ENCODE data around the gene LIPG. TPM values are rescaled to one million over a fixed set of nuclear protein-coding genes. Genes with fewer than 3 reads are reported as not detected.

Gene LIPG
- total RNA-seq, 1 experiment from 2014 or later, result 6.1 TPM

- no peak overlapping the region for H2BK5ac ChIP-seq (ENCODE audit: insufficient read length, low read length)
- H2AFZ ChIP-seq (ENCODE audit: low read length), result no peak overlapping the region
- Mint-ChIP-seq H3K27me3 (ENCODE audit: low read depth) (peaks cover 40% of the 10 kb centered on the region), H3K4me1 (peaks cover 19 to 25% of the 10 kb centered on the region in 2 experiments), H3K9me3 (peaks cover 25 to 27% of the 10 kb centered on the region in 2 experiments), H3K36me3 (ENCODE audit: insufficient read depth in 1 of 3, low read depth in 3 of 3) (peaks cover 5 to 22% (median 13%) of the 10 kb centered on the region in 3 experiments), H3K4me3 (no peak overlapping the region), H3K27ac (0 out of 7 replicates have a peak overlapping the region, but pooled peaks of 1 of the 3 experiments have one; percentile 37)
- no peak overlapping the region for H2BK20ac ChIP-seq (ENCODE audit: low read depth, low read length, poor library complexity, severe bottlenecking)
- no peak overlapping the region for H4K8ac ChIP-seq (replicated peaks; ENCODE audit: insufficient read length, low read depth, low read length)
- no peak overlapping the region for H3K4ac ChIP-seq (ENCODE audit: low read depth, low read length)
- no peak overlapping the region for H4K91ac ChIP-seq (ENCODE audit: insufficient read length, low read depth, low read length)
- H3K56ac ChIP-seq (ENCODE audit: insufficient read length, low read depth, low read length), result no peak overlapping the region
- peaks cover 23% of the 10 kb centered on the region for H3K23me2 ChIP-seq (ENCODE audit: insufficient read length, low read depth, low read length, poor library complexity, severe bottlenecking)
- H3K4me2 ChIP-seq (ENCODE audit: insufficient read depth, insufficient read length, low read length), result no peak overlapping the region
- H2BK12ac ChIP-seq (ENCODE audit: insufficient read length, low read depth, low read length), result no peak overlapping the region
- H3T11ph ChIP-seq (ENCODE audit: low read length), result no peak overlapping the region
- TF ChIP-seq CTCF (conservative IDR thresholded peaks at IDR 0.05), result no peak
- no peak overlapping the region for H4K5ac ChIP-seq (ENCODE audit: insufficient read length, low read depth, low read length)
- WGBS (ENCODE audit: extremely low coverage, insufficient read length, low lambda C conversion rate), result no CpG with 5 or more reads among the region's 3 CpGs
- no peak overlapping the region for H3K23ac ChIP-seq (ENCODE audit: insufficient read length, low read depth, low read length)
- no peak overlapping the region for H2AK5ac ChIP-seq (ENCODE audit: insufficient read length, low read length)
- peaks cover 1% of the 10 kb centered on the region; the same call in 1 of the 2 replicates for H3K79me2 ChIP-seq (ENCODE audit: insufficient read depth, low read length)
- H3K9ac ChIP-seq (ENCODE audit: extremely low read depth, insufficient read length, low read length), result no peak overlapping the region
- no peaks in the 10 kb centered on the region for H3K9me3 ChIP-seq (ENCODE audit: control insufficient read depth, low read depth, low read length)
- peaks cover 4% of the 10 kb centered on the region; the same call in 1 of the 2 replicates for H3K4me1 ChIP-seq (ENCODE audit: insufficient read depth, low read length)
- no peak for DNase-seq
- H2BK15ac ChIP-seq (ENCODE audit: low read depth, low read length), result no peak overlapping the region
- no peak overlapping the region for H2BK120ac ChIP-seq (ENCODE audit: low read depth, low read length, poor library complexity, severe bottlenecking)
- no peak overlapping the region for H3K18ac ChIP-seq (ENCODE audit: insufficient read length, low read depth, low read length)
- H3K14ac ChIP-seq (ENCODE audit: insufficient read depth, low read length), result no peak overlapping the region
- peaks cover 4% of the 10 kb centered on the region; the same call in 1 of the 2 replicates for H3K27me3 ChIP-seq (ENCODE audit: insufficient read depth, low read length)
- no peaks in the 10 kb centered on the region for H4K20me1 ChIP-seq (ENCODE audit: control insufficient read depth, insufficient read depth, insufficient read length)
- no peaks in the 10 kb centered on the region for H3K79me1 ChIP-seq (ENCODE audit: insufficient read depth, low read depth, low read length, poor library complexity, severe bottlenecking)
- H3K27ac ChIP-seq (ENCODE audit: insufficient read length, low read depth, low read length), result no peak overlapping the region
These were observed 3.5 kb upstream of the LIPG start for GRCh38 chr18:49558356-49558755.
